HG02938 (cell line): ENCODE data around the gene C5orf15.
"Not testable (repeated sequence)": the region's sequence is repeated elsewhere in the genome, so short reads cannot be mapped to it uniquely, and the experiment has no call there.

ENCODE experiments used
- ATAC-seq: cut with Tn5 transposase; IDR thresholded peaks from one replicate; pipeline ENCODE4 v1.9.1; 2021; ENCODE audit warnings: mild to moderate bottlenecking, moderate library complexity; ENCODE audit not compliant: unreplicated experiment

The C5orf15 gene

DNA sequence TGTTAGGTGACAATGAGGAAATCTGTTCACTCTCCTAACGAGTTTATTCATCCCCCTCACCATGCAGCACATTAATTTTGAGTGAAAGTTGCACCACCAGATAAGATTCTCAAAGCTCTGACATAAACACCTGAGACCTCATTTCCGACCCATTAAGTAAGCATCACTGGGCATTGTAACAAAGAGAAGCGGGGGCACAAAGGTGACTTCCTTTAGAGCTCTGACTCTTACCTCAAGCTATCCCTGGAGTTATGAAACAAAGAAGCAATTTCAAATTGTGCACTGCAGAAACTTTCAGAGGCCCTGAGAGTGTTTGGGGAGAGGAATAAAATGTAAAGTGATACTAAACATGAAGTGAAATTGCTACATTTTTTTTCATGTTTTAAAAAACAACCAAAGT, 29.5 kb downstream of the C5orf15 start:
- peak; percentile 67 for ATAC-seq

DNA sequence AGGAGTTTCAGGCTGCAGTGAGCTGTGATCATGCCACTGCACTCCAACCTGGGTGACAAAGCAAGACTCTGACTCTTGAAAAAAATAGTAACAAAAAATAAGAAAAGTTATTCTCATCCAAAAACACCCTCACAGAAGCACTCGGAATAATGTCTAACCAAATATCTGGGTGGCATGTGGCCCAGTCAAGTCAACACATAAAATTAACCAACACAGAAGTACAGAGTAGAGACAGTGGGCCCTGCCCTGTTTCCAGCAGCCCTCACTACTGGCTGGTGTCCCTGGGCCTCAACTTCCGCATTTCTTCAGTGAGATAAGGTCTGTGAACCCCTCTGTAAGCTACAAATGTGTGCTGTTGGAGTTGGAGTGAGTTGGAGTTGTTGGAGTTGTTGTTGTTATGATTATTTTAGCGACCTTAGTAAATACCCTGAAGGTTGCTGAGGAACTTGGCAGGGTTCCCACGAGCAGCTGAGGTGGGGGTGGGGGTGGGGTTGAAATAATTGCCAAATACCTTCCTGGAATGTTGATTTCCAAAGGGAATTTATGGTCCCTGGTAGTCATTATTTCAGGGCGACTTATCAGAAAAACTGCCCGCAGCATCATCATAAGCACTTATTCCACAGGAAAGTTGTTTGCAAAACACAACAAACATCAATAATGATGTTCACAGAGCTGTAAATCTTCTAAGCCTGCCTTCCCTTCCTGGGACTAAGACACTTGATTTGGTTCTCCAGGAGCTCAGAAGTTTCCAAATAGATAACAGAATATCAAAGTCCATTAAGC, 30.2 kb downstream of the C5orf15 start:
- no peak for ATAC-seq

DNA sequence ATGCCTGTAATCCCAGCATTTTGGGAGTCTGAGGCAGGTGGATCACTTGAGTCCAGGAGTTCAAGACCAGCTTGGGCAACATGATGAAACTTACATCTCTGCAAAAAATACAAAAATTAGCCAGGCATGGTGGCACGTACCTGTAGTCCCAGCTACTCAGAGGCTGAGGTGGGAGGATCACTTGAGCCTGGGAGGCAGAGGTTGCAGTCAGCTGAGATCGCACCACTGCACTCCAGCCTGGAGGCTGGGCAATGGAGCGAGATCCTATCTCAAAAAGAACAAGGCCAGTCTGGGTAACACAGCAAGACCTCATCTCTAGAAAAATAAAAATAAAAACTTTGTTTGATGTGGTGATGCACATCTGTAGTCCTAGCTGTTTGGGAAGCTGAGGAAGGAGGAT, 30.8 kb downstream of the C5orf15 start:
- not testable (repeated sequence) for ATAC-seq

DNA sequence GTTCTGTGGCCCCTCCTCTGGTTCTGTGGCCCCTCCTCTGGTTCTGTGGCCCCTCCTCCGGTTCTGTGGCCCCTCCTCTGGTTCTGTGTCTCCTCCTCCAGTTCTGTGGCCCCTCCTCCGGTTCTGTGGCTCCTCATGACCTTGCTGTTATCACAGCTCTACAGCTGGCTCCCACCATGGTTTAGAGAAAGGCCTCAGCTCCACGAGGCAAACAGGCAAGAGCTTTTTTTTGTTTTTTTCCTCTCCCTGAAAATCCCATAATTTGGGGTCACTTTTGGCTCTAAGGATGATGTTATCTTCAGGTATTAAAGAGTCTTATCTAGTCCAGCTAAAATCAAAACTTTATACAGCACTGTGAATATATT, 31.8 kb downstream of the C5orf15 start:
- ATAC-seq: no peak

DNA sequence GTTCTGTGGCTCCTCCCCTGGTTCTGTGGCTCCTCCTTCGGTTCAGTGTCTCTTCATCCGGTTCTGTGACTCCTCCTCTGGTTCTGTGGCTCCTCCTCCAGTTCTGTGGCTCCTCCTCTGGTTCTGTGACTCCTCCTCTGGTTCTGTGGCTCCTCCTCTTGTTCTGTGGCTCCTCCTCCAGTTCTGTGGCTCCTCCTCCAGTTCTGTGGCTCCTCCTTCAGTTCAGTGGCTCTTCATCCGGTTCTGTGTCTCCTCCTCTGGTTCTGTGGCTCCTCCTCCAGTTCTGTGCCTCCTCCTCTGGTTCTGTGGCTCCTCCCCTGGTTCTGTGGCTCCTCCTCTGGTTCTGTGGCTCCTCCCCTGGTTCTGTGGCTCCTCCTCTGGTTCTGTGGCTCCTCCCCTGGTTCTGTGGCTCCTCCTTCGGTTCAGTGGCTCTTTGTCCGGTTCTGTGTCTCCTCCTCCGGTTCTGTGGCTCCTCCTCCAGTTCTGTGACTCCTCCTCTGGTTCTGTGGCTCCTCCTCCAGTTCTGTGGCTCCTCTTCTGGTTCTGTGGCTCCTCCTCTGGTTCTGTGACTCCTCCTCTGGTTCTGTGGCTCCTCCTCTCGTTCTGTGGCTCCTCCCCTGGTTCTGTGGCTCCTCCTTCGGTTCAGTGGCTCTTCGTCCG, 32.3 kb downstream of the C5orf15 start:
- ATAC-seq: not testable (repeated sequence)

DNA sequence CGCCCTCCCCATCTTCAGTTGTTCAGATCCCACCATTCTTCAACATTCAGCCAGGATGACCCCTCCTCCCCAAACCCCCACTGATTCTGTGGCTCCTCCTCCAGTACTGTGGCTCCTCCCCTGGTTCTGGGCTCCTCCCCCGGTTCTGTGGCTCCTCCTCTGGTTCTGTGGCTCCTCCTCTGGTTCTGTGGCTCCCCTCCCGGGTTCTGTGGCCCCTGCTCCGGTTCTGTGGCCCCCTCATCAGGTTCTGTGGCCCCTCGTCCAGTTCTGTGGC, 32.8 kb downstream of the C5orf15 start:
- no peak for ATAC-seq

DNA sequence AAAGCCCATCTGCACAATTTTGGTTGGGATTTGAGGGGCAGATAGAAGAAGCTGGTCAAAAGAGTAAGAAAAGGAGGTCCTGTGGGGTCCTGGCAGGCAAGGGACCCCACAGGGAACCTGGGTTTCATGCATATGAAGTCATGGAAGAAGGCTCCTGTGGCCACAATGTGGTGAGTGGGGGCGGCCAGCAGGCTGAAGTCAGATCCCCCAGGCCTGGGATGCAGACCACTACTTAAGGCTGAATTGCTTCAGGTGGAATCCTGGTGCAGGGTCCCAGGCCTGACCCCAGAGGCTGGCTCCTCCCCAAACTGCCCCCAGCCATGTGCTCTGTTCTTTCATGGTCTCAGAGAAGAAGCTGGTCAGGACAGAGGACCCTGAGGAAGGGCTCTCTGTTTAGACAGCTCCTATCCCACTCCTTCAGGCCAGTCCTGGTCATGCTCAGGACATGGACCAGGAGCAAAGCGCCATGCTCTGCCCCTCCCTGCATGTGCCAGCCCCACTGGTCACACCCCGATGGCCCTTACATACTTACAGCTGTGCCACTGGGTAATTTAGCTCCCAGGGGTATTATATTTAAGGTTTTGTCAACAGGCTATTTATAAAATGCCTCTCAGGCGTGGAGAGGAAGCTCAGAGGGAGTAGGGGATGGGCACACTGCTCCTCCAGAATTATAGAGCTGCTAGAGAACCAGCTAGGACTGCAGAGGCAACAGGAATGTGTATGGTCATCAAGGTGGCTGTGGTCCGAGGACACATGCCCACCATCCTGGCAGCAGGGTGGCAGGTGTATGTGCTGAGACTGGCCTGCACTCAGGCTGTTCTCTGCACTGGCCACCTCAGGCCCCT, 33.4 kb downstream of the C5orf15 start:
- ATAC-seq: no peak

DNA sequence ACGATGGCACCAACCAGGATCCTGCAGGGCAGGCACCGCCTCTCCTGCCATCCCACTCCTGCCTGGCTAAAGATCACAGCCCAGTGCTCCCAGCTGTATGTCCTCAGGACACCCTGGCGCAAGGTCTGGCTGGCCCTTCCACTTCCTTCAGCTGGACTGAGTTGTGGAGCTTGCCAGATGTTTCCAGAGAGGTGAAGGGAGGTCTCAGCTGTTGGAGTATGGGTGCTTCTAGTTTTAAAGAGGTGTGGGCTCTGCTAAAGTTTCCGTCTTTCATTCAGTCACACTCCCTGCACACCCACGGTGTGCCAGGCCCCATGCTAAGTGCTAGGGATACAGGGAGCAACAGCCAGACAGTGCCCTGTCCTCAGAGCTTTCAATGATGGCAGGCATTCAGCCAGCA, 34.1 kb downstream of the C5orf15 start:
- ATAC-seq: no peak

DNA sequence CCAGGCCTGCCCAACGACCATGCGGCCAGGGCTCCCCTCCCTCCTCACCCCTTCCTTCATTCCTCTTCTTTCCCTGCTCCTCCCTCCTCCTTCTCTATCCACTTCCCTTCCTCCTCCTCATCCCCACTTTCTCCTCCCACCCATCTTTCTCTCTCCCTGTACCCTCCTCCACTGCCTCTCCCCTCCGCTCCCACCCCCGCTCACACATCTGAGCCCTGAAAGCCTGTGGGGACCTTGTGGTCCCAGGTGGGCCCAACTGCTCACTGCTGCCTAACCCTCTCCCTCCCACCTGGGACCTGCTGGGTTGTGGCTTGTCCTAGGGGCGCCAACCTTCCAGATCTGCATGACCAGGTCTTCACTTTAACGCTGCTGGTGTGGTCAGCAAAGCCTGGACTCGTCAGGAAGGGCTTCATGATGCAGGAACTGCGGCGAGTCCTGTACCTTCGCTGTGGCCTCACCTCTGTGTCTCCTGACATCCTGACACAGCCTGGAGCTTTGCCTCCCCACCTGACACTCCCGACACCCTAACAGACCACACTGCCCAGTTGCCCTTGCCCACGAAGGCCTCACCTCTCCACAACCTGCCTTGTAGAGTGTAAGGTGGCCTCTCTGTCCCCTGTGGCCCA, 34.6 kb downstream of the C5orf15 start:
- no peak for ATAC-seq

DNA sequence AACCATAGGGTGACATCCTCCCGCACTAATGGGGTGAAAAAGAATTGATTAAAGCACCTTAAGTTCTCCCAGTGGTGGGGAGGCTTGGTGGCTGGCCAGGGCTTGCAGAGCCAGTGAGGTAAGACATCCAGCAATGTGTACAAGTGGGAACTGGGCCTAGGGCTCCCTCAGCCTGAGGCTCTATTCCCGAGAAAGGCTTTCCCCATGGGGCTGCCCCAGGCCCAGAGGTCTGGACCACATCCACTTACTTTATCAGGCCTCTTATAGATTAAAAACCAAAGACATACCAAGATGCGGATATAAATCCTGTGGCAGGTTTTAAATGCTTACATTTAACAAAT, 35.3 kb downstream of the C5orf15 start:
- ATAC-seq: no peak

DNA sequence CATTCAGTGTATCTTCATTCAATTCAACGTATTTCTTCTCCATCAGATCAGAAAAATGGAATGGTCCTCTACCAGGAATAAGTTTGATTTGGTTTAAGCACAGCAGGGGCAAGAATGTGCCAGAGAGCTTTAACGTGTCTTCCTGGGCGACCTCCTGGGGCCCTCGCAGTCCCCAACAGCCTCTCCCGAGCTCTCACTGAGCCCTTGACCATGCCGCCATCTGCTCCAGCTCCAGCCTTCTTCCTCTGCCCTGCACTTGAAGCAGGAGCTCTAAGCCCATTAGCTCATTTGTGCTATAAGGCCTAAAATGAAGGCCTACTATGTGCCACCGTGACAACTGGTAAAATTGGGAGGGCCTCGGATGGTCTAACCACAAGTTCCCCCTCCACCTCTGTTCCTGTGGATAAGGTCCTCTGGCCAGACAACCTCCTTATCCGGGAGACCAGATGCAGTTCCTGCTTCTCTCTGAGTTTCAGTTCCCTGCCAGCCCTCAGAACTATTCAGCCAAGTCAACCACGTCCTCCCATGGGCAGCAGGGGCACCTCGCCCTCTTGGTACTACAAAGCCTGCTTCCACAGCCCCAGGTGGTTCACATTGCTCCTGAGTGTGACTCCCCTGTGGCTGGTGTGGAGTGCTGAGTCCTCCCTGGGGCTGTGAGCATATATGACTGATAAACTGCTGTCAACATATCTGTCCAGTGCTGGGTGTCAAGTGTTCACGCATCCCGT, 35.8 kb downstream of the C5orf15 start:
- ATAC-seq: no peak

DNA sequence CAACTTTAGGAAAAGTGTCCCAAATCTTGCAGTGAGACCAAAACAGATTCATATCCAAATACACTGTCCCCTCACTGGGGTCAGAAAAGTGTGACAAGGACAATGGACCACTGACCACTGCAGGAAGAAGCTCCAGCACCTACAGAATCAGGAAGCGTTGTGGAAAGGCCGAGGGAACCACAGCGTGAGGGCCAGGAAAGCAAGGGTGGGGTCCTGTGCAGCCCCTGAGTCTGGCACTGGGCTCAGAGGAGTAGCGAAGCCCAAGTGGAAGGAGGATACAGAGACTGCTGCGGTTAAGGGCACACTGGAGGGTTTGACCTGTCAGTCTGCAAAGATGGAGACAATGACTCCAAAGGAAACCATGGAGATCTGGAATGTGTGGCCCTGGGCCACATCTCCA, 36.9 kb downstream of the C5orf15 start:
- ATAC-seq: no peak

DNA sequence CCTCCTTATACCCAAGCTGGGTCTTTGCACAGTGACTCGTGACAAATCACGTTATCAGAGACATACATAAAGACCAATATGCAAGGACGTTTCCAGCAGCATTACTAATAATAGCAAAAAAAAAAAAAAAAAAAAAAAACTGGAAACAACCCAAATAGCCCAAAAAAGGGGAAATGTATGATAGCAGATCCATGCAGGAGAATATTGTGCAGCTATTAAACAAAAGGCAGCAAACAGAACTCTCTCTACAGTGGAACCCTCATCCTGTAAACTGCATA, 37.7 kb downstream of the C5orf15 start:
- ATAC-seq: no peak

DNA sequence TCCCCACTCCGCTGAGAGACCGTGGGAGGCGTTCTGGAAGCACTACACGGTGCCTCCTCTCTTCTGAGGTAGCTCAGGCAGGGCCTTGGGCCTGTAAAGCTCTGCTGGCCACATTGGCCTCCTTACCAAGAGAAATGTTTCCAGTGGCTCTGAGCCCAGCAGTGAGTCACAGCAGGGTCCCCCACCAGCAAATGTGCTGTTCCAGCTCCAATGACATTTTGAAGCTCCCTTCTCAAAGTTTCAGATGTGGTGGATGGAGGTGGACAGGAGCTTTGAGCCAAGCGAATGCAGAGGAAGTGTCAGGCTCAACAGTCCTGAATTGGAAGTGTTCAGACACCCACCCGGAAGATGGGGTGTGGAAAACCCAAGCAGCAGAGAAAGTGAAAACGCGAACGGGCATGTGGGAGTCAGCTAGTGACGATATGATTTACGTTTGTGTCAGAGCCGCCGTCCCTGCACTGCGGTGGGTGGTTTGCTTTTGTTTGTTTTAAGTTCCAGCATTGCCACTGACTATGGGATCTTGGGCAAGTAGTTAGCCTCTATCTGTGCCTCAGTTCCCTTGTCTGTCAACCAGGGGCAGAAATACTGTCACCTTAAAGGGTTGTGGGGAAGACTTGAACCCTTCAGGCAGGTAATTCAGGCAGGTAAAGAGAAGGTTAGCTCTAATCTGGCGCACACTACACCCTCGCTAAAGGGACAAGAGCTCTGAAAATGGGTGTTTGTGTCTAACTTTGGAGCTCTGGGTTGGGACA, 38.2 kb downstream of the C5orf15 start:
- peak; percentile 44 for ATAC-seq

DNA sequence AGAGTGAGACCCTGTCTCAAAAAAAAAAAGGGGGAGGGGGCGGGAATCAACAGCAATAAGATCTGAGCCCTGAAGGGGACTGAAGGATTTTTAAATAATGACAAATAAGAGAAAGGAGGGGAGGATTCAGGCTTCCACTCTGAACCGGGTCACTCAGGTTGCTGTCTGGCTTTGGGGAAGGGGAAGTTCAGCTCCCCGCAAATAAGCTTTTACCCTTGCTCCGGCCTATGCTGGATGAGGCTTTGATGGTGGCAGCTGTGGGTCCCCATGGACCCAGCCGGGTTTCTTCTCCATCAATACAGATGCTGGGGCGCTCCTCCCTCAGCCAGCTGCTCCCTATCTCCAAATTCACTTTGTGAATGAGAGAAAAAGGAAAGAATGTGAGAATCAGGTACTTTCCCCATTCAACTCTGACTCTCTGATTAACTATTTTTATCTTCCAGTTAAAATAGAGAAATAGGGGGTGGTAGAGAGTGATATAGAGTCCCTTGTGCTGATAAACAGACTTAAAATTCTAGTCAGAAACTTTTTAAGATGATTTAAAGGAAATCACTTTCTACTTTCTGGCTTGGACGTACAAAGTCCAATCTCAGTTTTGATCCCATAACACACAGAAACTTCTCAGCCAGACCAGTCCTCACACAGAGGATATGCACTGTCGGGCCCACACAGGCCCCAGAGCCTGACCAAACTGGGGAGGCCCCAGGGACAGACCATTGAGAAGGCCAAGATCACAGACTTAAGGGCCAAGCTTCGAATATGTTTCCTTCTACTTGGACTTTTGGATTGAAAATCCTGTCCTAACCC, 39.6 kb downstream of the C5orf15 start:
- no peak for ATAC-seq

DNA sequence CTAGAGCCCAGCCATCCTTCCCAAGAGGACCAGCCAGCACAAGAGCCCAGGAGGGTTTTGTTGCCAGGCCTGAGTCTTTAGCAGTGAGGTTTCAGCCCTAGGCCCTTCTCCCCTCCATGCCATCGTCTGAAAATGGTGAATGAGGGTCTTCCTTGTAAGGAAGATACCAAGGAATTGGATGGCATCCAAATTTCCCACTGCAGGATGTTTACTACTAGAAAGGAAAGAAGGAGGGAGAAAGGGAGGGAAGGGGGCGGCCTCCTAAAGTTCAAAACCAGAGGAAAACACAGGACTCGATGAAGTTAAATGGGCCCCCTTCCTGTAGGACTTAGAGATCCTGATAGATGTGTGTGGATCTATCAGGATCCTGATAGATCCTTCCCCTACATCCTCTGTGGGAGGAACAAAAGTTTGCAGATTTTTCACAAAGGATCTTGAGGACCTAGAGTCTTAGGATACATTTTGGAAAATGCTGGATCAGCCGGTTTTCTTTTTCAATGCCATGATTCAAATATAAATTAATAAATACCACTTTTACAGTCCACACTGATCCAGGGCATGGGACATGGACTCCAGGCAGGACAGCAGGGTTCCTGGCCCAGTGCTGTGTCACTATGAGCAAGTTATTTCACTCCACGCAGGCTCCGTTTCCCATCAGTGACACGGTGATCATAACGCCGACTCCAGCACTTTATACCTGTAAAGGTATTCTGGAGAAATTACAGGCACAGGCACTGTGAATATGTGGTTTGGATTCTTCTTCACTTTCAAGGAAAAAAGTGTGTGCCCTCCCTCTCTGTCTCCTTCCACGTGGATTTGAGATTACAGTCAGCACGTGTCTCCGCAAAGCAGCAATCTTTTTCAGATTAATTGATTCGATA, 40.9 kb downstream of the C5orf15 start:
- no peak for ATAC-seq

DNA sequence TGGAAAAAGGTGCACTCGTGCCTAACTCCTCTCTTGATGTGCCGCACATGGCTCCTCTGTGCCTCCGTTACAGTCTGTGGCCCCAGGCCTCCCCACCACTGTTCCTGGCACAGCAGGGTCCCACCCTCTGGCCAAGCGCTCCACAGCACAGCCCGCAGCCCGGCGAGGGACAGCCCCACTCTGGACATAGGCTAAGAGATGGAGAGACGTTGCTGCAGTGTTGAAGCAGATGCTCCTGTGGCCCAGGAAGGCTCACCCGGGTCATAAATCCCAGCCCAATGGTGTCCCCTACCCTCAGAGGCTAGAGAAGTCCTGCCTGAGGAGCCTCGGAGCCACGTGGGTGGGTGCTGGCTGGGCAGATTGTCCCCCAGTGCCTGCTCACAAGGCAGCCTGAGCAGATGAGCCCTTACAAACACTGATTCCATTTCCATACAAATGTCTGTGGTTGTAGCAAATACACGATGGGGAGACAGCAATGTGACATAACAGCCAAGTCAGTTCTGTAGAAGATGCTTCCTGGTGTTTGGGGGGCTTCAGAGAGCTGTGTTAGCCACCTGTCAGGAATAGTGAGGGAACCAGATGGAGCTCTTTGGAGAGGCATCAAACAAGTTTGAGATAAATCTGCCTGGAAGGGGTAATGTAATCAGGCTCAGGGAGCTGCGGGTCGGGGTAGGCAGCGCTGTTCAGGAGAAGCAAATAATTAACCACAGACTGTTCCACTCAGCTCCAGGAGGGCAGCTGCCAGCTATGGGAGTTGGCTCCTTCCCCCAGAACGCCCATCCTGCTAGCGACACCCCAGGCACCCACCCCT, 41.7 kb downstream of the C5orf15 start:
- no peak for ATAC-seq
